ENCODE results near the gene FBXL17. TPM values are rescaled to one million over a fixed set of nuclear protein-coding genes. Genes with fewer than 3 reads are reported as not detected.

The FBXL17 gene
- total RNA-seq, 1 experiment from 2014 or later = 15.9 TPM

DNA sequence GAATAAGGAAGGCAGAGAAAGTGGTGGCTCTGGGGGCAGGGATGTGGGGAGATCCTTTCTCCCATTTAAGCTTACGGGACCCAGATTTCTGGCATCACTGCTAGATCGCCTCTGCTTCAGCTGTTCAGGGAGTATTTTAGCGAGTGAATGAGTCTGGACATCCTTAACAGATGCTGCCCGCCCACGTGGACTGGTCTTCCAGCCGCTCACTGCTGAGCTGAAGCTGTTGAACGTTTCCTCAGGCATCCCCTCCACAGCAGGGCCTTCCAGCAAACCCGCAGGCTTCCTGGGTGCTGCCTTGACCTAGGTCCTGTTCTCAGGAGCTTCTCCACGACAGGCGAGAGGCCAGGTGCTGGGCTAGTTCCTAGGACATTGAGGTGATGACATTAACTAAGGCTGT, 566.8 kb downstream of the FBXL17 start:
- no peak for DNase-seq (ENCODE audit: low read depth)

DNA sequence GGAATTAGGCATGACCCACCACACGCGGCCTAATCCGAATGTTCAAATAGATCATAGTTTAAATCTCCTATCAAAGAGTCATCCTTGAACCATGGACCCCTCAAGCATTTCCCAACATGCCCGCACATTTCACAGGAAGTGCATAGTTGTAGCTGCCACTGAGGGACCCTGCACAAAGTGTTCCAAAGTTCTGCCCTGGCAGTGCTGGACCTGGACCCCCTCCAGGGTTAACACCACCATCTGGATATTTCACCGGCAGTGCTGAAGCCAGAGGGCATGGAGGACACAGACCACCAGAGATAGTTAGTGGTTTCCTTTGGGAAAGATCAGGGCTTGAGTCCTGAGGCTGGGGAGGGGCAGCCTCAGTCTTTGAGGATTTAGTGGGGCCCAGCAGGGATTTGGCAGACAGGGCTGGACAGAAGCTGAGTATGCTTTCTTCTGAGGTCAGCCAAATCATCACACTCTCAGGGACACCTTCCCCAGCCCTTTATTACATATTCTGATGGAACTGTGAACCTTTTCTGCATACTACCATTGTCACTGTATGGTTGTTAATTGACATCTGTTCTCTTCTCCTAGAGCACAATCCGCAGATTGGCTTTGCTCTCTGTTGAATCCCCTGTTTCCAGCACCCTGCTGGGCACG, 567.6 kb downstream of the FBXL17 start:
- DNase-seq (ENCODE audit: low read depth) = no peak

DNA sequence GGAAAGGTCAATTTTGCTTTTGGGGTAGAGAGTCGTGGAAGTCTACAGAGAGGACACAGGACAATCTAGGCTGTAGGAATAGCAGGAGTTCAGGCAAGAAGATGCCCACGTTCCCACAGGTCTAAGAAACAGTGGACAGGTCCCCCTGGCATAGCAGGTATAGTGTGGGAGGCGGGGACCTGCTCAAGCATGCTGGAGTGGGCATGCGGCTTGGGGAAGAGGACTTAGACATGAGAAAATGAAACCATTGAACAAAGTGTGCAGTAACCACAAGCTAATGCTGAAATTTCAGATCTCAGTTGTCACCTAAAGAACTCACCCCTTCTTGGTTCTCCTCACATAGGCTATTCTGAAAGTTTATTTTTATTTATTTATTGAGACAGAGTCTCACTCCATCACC, 568.3 kb downstream of the FBXL17 start:
- DNase-seq (ENCODE audit: low read depth) = no peak

DNA sequence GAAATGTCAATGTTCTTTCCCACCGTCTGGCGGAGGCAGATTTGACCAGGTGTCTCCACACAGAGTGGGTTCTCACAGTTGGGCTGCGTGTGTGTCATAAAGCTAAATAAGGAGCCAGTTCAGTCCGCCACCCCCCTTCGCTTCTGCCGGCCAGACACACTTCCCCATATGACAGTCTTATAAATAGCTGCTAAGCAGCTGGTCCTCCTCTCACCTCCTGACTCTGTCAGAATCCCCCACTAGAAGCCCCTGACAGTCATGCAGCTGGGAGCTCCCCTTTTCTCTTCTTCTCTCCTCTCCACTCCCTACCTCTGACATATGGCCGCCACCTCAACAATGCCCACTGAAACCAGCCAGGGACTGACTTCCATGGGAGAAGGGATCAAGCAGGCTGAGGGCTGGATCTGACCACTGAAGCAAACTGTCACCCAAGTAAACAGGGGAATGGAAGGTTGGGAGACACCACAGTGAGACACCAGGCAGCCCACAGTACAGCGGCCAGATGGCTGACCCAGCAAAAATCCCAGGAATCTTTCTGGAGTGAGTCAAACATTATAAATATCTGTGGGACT, 569.2 kb downstream of the FBXL17 start:
- peak; percentile 74 for DNase-seq (ENCODE audit: low read depth)

DNA sequence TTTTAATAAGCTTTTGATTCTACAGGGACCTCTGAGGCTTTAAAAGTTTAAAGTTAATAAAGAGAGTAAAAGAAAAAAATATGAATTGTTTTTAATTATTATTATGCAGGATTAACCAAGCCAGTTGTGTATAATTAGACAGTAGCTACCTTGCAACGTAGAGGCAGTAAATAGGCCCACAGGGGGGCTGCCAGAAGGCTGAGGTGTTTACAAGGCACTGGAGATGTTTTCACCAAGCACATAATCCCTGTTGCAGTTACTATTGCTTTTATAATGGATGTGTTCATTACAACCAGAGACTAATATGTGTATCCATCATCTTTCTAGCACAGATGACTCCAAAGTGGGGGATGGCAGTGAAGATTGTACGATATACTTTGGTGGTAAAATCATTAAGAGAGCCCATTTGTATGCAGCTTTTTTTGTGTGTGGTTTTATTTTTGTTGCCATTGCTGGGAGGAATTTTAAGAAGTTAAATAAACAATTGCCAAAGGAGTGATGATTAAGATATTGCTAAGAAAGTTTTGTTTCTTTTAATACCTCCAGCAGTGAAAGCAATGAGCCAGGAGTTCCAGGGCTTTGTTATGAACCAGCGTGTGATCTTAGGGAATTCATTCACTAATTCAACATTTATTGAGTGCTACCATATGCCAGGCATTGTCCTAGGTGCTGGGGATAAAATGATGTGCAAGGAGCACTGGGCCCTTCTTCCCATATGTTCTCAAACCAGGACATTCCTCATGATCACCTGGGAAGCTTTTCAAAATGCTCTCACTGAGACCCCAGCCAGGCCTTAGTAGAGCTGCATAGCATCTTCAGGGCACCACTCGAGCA, 572.5 kb downstream of the FBXL17 start:
- peak; percentile 84 for DNase-seq (ENCODE audit: low read depth)

Data from M059J (cell line).